GM10248 (cell line): ENCODE data around the gene GOSR2.

Experiments
- CTCF ChIA-PET: fragments of 300-600 bp; sonication (Branson Sonifier 250); formaldehyde crosslinking; extraction: SDS; loops from one replicate; lab custom pipeline; 2021; ENCODE audit warnings: antibody characterized with exemption; lab: Yijun Ruan, JAX
- POLR2A ChIA-PET: fragments of 350-650 bp; sonication (Branson Sonifier 250); formaldehyde crosslinking; extraction: SDS; loops from one replicate; lab custom pipeline; 2020; ENCODE audit warnings: antibody characterized with exemption; lab: Yijun Ruan, JAX
- DNase-seq: peaks from one replicate; pipeline ENCODE4 v3.0.0; 2012; ENCODE audit errors: extremely low spot score
- TF ChIP-seq, protein P1 (sequence below): IDR thresholded peaks from 2 replicates; pipeline ENCODE4 v1.5.1; 2012; ENCODE audit warnings: mild to moderate bottlenecking, low read depth; ENCODE audit errors: extremely low read depth, missing control alignments, control extremely low read depth

The GOSR2 gene

DNA sequence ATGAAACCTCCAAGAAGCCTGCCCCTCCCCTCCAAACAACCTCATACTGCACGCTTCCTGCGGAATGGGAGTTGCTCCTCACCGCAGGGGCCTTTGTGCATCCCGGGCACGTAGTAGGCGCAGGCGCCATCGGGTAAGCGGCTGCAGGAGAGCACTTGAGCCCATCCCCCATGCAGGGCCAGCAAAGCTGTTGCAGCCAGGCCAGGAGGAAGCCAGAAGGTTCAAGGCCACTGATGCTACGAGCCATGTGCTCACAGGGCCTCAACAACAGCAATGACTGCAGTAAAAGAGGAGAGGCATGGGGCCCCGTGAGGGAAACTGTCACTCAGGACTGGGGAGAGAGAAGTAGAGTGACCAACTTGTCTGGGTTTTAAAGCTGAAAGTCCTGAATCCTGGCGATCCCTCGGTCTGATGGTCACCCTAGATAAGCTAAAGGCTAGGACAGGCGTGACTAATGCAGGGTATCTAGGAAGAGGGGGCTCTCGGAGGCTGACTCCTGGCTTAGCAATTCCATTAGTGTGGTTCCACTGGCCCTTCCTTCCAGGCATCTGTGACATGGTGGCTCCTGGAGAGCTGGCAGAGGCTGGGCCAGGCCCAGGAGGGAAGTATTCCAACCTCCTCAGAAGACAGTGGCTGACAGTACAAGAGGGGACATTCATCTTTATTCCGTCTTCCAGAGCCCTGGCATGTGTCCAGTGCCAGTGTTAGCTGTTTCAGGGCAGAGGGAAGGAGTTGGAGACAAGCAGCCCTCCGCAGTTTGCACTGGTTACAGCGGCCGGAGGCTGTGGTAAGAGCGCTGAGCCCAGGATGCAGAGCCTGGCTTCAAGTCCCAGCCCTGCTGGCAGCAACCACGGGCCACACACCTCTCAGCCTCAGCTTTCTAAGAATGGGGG, 20.8 kb downstream of the GOSR2 start:
- ChIA-PET CTCF (interaction anchor here (1.0 to 3.7 kb wide), 6 partner anchors 9 to 102 kb away, joined by 3 to 22 read pairs (median 8); no protein-coding TSS in a partner anchor), POLR2A (no interaction called here)
- no peak for DNase-seq
- TF ChIP-seq, protein P1, sequence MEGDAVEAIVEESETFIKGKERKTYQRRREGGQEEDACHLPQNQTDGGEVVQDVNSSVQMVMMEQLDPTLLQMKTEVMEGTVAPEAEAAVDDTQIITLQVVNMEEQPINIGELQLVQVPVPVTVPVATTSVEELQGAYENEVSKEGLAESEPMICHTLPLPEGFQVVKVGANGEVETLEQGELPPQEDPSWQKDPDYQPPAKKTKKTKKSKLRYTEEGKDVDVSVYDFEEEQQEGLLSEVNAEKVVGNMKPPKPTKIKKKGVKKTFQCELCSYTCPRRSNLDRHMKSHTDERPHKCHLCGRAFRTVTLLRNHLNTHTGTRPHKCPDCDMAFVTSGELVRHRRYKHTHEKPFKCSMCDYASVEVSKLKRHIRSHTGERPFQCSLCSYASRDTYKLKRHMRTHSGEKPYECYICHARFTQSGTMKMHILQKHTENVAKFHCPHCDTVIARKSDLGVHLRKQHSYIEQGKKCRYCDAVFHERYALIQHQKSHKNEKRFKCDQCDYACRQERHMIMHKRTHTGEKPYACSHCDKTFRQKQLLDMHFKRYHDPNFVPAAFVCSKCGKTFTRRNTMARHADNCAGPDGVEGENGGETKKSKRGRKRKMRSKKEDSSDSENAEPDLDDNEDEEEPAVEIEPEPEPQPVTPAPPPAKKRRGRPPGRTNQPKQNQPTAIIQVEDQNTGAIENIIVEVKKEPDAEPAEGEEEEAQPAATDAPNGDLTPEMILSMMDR: no peak

DNA sequence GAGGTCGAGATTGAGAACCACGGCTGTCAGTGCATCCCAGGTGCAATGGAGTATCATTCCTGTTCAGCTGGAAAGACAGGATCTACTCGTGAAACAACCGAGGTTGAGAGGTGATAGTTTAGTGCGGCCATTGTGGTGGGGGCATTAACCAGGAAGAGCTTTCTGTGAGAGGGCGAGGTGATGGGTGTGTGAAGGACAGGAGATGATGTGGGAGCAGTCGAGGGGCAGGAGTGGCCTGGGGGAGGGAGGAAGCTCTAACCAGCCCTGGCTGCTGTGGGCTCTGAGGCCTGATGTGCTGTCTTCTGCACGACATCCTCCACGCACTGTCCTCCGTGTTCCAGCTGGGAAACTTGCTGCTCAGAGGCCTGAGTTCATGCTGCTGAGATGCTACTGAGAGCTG, 22.0 kb downstream of the GOSR2 start:
- CTCF ChIA-PET: interaction anchor here (1.4 to 3.7 kb wide), 2 partner anchors 11 to 55 kb away, joined by 3 to 22 read pairs; no protein-coding TSS in a partner anchor
- TF ChIP-seq, protein P1: no peak

DNA sequence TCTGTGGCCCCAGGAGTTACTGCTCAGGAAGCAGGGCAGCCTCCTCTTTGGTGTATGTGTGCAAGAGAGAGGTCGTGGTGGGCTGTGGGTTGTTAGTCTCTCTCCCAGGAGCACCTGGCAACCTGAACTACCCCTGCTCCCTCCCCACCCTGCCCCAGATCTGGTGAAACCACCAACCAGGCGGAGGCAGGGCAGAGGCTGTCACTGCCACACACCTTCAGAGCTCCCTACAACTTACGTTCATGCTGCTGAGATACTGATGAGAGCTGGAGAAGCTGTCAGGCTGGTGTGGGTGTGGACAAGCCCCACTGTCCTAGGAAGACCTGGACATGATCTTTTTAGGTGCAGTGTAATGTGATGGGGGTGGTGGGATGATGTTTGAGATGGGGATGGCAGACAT, 24.3 kb downstream of the GOSR2 start:
- ChIA-PET POLR2A (no interaction called here), CTCF (interaction anchor here (1.5 kb wide), 1 partner anchor 12 kb away, joined by 4 read pairs; no protein-coding TSS in a partner anchor)
- TF ChIP-seq, protein P1: no peak
- DNase-seq: peak; percentile 5

More for the DNA sequence above, 22.0 kb downstream of the GOSR2 start:
- POLR2A ChIA-PET: interaction anchor here (0.6 kb wide), 1 partner anchor 130 kb away, joined by 3 read pairs; no protein-coding TSS in a partner anchor
- no peak for DNase-seq

DNA sequence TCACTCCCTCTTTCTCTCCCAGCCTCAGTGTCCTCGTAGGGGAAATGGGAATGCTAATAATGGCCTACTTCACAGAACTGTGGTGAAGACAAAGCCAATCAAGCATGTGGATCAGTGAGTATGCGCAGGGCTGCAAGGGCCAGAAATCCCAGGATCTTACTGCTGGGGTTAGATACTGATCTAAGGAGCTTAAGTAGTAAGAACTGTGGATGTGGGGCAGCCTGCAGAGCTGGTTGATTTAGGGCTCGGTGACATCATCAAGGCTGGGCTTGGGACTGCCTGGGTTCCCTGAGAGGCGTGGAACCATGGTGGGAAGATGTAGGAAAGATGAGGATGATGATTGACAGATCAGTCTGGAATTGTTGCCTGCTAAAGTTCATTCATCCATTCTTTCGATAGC, 25.6 kb downstream of the GOSR2 start:
- CTCF ChIA-PET: interaction anchor here (1.5 kb wide), 2 partner anchors 9 to 11 kb away, joined by 4 read pairs; no protein-coding TSS in a partner anchor
- peak; percentile 1 for DNase-seq
- POLR2A ChIA-PET: no interaction called here
- TF ChIP-seq, protein P1: no peak

DNA sequence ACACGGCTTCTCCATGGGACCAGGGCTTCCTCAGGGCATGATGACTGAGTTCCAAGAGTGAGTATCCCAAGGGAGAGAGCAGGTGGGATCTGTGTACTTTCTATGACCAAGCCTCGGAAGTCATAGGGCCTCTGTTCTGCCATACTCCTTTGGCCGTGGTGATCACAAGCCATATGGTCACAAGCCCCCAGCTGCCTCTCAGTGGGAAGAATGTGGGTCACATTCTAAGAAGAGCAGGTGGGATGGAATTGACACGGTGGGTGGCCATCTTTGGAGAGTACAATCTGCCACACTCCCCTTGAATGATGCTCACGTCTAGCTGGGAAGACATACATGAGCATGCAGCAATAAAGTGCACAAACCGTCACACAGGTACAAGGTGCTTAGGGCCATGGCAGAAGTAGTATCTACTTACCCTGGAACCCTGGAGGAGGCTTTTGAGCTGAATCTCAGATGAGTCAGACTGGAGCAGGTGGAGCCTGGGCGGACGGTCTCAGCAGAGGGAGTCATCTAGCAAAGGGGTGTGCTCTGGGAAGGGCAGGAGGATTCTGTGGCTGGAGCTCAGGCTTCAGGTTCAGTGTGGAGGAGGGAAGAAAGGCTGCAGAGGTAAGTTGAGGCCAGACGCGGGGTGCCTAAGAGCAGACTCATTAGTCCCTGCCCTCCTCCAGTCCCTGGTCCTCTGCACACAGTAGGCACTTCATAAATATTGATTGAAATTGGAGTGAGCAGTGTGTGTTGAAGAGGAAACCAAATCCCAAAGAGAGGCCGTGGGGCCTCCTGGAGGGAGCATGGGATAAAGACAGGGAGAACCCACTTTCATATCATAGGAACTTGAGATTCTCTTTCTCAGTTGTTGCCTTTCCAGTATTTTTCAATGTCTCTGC, 26.6 kb downstream of the GOSR2 start:
- DNase-seq: peak; percentile 3

More for the DNA sequence above, 26.6 kb downstream of the GOSR2 start:
- TF ChIP-seq, protein P1: no peak
- ChIA-PET CTCF (interaction anchor here (1.1 kb wide), 1 partner anchor 9 kb away, joined by 4 read pairs; no protein-coding TSS in a partner anchor), POLR2A (no interaction called here)
